Stimulated activated CD4-positive, alpha-beta T cell treated with anti-CD3 and anti-CD28 coated beads, TNF-alpha, amount 100 ng/mL, for 24 hours (primary cell): ENCODE measurements around the gene ATP6V1B1.

ENCODE experiments used
- DNase-seq, 3 experiments: peaks; one replicate each; pipeline ENCODE4 v3.0.0-alpha.2; 2020; ENCODE audit warnings: low read depth in 3 of 3

The ATP6V1B1 gene

DNA sequence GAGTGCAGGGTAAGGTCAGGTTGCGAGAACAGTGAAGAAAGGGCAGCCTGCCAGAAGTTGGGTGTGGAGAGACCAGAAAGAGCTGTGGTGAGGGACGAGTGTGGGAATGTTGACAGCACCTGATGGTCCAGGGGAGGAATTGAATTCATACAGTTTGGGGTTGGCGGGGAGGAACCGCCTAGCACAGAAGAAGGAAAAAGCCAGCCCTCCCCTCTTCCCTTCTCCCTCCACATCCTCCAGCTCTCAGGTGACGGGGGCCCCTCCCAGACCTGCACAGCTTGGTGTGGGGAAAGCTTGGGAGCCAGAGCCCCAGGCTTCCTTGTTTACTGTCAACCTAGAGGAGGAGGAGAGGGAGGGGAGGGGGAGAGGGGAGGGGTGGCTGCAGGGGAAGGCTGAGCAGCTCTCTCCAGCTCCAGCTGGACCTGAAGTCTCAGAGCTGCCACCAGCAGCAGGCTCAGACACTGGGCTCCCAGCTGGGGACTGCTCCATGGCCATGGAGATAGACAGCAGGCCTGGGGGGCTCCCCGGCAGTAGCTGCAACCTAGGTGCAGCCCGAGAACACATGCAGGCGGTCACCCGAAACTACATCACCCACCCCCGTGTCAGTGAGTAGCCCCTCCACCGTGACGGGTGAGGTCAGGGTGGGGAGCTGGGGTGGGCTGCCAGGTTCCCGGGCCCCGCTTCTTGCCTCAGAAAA, at the start of gene ATP6V1B1:
Gene ATP6V1B1, plus strand, starts transcription at position 433 of the 697 bp plus-strand sequence. Its CDS starts 55 bp downstream, at position 488.
- DNase-seq, result no peak

DNA sequence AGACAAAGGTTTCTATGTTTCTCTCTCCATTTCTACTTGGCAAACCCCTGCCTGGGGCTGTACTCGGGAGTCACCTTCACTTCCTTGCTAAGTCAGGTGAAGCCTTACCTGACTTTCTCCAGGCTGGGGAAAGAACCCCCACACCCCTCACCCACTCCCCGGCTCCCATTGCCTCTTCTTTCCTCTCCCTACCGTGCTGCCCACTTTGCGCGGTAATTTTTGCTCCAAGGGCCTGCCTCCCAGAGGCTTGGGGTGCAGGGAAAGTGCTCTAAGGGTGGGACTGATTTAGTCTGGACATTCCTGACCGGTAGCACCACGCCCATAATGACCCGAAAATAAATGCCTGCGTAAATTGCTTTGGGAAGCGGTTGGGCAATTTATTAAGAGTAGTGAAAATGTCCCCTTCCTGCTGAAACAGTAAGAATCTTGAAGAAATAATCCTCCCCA, 49.1 kb upstream of the ATP6V1B1 start:
- DNase-seq, result no peak

DNA sequence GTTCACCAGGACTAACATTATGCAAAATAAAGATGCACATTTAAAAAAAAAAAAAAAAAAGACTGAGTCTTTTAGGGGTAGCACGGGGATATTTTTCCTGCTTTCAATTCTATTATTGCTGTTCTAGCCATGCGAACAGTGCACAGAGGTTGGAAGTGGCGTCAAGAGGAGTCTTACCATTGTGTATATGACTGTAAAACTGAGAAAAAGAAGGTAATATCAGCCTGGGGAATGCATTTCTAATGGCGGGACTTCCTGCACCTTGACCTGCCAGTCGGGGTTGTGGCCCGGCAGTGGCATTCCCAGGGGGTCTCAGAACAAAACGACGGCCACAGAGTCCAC, 48.5 kb upstream of the ATP6V1B1 start:
- DNase-seq, result no peak

DNA sequence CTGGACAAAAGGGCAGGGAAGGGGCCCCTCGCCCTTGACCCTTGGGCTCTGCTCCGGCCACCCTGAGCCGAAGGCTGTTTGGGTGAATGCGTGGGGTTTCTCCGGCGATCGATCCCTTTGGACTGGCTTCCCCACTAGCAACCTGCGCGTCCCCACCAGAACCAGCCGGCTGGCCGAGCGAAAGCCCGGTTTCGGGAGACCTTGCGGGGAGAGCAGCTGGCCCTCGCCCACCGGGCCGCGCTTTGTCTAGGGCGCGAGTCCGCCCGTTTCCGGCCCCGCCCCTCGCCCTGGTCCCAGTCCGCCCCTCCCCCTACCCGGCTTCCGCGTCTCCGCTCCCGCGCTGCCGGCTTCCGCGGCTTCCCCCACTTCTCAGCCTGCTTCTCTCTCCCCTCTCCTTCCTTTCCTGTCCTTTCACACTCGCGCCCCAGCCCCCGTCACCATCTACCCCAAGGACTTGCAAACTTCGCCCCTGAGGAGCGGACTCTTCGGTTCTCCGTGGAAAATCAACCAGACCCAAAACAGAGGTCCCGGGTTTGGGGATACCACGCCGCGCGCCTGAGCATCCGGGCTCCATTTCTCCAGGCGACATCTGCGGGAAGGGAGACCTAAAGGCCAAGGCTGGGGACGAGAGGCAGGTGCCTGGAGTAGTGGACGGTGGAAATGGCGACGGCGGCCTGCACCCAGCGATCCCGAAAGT, 48.0 kb upstream of the ATP6V1B1 start:
- DNase-seq, result peak in 2 of 3 experiments; percentile 27 to 61

DNA sequence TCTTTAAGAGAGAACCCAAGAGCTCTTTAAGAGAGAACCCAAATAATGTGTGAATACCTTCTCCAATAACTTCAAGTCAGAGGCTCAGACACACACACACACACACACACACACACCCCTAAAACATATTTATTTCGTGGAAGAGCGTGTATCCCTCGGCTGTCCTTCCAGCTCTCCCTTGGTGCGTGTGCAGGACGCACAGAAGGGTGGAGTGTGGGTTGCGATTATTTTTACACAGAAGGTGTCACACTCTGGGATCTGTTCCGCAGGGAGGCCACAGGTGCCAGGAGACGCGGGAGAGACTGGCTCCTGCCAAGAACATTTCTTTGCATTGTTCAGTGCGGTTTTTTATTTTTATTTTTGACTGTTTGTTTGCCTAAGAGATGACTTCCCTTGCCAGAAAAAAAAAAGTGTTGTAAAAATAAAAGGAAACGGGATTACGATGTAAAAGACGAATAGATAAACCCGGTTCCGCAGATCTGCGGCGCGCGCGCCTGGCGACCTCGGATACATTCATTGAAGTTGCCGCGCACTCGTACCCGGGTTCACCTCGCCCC, 47.3 kb upstream of the ATP6V1B1 start:
- DNase-seq, result no peak

DNA sequence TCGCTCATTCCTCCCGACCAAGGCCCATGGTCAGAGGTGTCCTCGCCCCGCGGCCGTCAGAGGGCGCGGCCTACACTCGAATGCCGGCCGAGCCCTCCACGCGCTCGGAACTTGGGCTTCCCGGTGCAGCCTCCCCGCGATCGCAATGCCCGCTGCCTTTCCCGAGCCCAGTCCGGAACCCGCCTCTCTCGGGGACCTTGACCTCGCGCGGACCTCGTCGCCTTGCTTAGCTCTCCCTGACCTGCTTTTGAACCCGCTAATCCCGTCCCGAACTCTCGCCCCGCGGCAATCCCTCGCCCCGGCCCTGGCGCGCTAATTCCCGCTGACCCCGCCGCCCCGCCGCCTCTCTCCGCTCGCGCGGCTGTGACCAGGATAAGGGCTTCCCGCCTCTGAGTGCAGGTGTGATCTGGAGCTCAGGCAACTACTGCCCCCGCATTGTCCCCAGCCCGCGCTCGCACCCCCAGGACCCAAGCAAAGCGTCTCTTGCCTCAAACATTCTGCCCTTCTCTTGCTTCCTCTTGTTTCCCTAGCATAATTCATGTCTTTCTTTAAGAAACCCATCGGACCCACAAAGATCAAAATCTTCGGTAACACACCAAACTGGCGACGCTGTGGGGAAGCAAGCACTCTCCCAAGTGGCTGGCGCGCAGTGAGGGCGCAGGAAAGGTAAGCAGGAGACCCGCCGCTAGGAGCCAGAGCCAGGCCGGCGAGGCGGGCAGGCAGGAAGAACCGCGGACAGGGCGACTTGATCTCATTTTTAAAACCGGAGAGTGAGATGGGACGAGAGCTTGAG, 46.6 kb upstream of the ATP6V1B1 start:
- DNase-seq, result no peak

DNA sequence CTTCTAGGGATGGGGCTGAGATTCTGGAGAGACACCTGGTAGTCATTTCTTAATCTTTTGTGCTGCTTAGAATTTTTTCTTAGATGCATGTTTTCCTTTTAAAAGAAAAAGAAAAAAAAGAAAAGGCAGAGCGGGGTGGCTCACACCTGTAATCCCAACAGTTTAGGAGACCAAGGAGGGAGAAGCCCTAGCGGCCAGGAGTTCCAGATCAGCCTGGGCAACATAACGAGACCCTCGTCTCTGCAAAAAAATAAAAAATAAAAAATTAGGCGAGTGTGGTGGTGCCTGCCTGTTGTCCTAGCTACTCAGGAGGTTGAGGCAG, 46.0 kb upstream of the ATP6V1B1 start:
- no peak for DNase-seq

DNA sequence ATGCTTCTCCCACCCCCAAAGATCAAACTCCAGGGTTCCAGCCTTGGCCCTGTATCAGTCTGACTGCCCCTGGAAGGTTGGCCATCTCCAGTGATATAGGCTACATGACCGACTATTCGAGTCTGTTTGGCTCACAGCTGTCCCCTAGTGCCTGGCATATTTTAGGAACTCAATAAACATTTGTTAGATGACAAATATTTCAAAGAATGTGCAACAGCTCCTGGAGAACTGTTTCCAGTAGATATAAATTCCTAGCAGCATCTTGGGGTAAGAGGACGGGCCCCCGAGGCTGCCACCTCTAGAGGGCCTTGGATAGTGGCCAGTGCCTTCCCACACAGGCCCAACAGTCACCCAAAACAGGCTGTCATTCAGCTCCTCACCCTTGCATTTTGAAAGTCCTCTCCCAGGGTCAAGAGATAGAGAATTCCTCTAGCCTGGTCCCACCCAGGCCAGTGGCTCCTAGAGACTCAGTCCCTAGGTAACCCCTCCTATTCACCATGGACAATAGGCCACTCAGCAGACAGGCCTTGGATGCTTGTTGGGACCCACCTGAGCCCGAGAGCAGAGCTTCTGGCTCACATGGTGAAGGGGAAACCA, 45.1 kb upstream of the ATP6V1B1 start:
- no peak for DNase-seq

DNA sequence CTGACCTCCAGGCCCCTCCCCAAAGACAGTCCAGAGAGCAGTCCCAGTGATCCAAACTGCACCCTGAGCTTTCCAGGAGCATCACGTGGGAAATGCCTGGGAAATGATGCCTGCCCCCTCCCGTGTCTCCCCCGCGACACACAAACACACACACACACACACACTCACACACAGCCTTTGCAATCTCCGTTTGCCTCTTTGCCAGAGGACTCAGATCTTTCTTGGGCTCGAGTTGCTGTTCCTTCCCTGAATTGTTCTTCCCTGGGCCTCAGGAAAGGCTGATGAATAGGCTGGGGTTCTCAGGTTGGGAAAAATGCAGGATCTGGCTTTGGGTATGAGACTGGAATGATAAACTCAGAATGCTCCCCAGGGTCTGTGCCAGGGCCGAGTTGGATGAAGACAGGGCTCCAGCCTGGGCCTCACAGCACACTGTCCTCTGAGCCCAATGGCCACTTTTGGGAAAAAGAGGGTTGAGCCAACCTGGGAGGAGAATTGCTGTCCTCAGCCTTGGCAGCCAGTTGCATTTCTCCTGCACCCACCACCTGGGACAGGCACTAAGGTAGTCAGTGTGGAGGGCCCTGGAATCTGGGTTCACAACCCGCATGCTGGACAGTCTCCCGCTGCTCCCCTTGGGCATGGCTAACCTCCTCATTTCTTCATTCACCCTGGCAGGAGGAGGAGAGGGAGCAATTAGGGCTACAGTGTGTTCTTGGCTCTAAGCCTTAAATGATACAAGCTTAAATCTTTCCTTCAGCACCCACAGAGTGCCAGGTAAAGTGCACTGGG, 43.9 kb upstream of the ATP6V1B1 start:
- DNase-seq, result no peak

DNA sequence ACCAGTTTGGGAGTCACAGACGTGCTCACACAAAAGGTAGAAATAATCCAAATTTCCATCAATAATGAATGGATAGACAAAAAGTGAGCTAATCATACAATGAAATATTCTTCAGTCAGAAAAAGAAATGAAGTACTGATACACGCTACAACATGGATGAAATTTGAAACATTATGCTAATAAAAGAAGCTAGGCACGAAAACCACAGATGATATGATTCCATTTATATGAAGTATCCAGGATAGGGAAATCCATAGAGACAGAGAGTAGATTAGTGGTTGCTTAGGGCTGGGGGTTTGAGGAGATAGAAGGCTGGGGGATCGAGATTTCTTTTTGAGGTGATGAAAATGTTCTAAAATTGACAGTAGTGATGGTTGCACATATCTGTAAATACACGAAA, 43.0 kb upstream of the ATP6V1B1 start:
- no peak for DNase-seq

DNA sequence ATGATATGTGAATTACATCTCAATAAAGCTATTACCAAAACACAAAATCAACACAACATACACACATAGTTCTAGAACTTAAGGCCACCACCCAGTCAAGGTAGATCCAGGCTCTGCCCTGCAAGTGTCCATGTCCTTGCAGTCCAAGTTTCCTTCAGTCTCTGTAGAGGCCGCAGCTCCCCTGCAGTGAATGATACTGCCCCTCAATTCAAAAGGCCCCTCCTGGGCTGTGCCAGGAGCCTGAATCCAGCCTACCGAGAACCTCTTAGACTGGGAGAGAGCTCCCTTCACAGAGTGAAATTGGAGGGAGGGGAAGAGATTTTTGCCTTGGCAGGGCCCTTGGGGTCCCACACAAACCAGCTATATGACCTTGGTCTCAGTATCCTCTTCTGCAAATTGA, 42.5 kb upstream of the ATP6V1B1 start:
- no peak for DNase-seq

DNA sequence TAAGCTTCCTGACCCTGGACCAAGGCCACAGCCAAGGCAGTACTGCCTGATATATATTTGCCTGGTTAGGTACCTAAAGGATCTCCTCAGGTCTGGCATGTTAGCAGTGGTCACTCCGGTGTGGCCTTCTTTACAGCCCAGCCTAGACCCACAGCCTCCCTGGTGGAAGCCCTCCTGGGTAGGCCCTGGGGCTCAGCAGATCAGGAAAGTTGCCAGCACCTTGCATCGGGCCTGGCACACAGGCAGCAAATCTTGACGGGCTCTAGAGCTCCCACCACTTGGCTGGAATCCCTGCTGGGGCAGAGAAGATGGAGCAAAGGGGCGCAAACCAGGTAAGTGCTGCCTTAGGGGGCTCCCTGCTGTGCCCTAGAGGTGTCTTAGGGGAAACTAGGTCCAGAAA, 40.9 kb upstream of the ATP6V1B1 start:
- no peak for DNase-seq

DNA sequence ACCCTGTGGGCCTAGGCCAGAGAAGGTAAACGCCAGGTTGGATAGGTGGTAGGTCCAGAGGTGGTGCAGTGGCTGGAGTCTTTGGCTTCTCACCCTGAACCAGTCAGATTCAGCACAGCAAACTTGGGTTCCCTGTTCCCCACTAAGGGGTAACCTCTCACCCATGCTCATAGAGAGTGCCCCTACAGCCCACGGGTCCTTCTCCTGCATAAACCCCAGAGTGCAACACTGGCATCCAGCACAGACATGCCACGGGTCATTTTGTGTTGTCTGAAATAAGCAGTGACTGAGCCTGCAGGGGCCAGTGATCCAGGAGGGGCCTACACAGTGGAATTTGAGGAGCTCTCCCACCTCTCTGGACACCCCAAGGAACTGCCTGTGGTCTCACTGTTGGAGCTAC, 40.5 kb upstream of the ATP6V1B1 start:
- DNase-seq, result no peak

DNA sequence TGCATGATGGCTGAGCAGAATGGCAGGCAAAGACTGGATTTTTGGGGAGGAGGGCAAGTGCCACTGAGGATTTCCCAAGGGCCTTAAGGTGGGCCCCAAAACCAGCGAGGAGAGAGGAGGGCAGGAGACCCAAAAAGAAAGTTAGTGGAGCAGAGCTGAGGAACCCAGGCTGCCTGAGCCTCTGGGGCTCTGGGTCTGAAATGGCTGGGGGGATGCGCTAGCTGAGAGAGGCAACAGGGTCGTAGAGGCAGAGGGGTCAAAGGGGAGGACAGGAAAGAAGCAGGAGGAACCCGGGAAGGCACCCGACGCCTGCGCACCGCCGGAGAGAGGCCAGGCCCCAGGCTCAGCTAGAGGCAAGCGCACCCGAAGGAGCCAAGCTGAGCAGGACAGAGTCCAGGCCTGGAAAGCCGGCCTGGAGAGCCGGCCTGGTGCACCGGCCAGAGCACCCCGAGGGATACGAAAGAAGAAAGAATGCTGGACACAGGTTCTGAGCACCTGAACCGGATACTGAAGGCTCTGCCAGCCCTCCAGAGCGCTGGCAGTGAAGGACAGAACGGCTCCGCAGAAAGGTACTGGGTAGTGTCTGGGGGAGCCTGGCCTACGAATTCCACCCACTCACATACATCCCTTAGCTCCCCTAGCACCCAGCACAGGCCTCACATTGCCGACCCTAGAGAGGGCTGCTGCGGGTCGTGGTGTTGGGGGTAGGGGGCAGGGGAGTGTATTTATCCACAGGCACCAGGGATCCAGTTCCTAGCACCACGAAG, 39.5 kb upstream of the ATP6V1B1 start:
- DNase-seq, result no peak

DNA sequence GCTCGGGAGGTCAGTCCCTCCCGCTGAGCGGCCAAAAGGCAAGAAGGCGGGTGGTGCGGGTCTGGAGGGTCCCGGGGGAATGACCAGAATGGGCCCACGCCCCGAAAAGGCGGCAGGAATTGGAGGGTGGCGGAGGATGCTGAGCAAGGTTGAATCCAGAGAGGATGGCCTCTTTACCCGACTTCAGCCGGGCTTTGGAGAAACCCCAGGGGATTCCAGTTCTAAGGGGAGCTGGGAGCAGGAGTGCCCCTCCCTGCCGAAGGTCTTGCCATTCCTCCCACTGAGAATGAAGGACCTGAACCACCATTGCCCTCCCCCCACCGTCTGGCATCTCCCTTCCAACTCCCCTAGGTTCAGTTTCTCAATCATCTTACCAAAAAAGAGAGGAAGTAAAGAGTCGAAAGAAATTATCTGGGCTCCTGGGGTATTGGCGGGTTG, 38.9 kb upstream of the ATP6V1B1 start:
- DNase-seq, result no peak

DNA sequence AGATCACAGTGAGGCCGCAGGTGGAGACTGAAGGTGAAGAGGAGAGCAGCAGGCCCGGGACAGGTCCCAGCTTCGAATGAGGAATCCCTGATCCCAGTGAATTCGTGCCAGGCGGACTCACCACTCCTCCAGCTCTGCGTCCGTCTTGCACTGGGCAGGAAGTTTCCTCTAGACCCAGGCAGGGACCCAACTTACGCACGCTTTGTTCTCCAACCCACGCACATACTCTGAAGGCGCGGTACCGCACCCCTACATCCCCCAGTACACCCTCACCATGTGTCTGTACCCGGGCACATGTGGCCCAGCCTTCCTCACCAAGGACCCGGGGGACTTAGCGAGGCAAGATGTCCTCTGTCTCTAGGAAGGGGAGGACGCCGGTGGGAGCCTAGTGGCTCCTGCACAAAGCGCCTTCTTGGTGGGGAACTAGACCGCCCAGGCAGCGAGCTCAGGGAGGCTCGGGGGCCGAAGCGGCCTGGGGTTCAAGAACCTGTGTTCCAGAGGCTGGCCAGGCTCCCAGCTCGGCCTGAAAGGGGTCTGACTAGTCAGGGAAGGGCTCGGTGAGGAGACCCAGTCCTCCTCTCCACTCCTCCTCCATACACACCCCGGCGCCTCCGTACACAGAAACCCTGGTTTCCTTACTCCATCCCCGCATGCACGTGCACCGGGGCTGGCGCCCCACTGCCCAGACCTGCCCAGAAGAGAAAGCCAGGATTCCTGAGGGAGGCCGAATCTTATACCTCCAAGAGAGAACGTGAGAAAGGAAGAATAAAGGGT, 38.3 kb upstream of the ATP6V1B1 start:
- no peak for DNase-seq

DNA sequence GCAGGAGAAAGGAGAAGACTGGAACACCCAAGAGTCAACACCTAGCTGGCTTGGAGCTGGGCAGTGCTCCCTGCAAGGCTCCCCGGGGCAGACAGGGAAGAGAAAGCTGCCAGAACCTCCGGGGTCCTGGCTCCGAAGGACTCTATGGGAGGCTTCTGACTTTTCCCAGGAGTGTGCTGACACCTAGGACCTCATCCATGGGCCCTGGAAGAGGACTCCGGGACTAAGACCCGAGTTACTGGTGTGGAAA, 37.8 kb upstream of the ATP6V1B1 start:
- no peak for DNase-seq

DNA sequence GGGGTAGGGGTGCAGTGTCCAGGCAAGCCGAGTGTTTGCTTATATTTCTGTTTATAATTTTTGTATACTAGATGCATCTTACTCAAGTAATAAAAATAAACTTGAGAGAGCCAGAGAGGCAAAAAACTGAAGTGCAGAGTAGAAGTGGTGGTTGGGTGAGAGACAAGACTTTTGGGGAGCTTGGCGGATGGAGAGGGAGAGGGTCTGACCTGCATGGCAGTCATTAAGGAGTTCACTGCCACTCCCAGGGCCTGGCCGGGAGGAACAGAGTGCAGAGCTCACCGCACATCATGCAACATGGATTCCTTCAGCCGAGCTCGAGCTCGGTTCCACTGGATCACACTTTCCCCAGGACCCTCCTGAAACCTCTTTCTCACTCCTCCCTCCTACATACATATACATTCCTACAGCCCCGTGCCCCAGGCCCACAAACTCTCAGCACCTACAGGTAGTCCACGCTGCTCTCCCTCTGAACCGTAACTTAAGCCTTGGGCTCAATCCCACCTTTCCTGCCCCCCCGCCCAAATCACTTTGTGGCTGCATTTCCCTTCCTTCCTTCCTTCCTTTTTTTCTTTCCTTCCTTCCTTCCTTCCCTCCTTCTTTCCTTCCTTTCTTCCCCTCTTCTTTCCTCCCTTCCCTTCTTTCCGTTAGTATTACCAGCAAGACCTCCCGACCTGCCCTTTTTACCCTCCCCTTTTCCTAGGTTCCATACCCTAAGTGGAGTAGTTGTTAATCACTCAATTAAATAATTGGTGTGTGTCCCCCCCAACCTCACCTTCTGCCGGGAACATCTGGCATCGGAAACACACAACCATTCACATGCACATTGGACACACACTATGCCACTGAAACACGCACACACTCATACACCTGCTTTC, 37.1 kb upstream of the ATP6V1B1 start:
- no peak for DNase-seq
